GDM1 (cell line): ENCODE data around the gene PPA2.

Experiments
- DNase-seq: peaks from one replicate; lab custom pipeline; 2025; lab: John Stamatoyannopoulos, UW

Gene PPA2

DNA sequence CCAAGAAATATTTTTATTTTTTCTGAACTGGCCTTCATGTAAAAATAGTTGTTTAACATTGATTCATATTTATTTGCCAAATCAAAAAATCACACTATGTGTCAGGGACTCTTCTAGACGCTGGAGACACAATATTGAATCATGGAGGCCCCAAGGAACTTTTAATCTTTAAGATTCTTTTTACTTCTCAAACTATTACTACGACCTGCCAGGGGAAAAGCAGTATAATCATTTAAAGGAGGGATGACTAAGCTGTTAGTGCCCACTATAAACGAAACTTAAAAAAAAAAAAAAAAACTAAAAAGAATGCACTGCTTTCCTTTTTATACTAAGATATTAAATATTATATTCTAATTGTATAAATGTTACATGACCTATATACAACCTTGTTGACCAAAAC is 84.7 kb downstream of the PPA2 start:
- DNase-seq = no peak

- DNase-seq = no peak
Measured at GRCh38 chr4:105387466-105387865, 86.4 kb downstream of the PPA2 start.

- no peak for DNase-seq
Measured at GRCh38 chr4:105386012-105386411, 87.8 kb downstream of the PPA2 start.

- DNase-seq = no peak
Measured at GRCh38 chr4:105374071-105374470, 99.8 kb downstream of the PPA2 start.

- DNase-seq = no peak
Measured at GRCh38 chr4:105373324-105373723, 100.5 kb downstream of the PPA2 start.

GRCh38 chr4:105369988-105370387 is 103.9 kb downstream of the PPA2 start:
- DNase-seq = no peak

DNA sequence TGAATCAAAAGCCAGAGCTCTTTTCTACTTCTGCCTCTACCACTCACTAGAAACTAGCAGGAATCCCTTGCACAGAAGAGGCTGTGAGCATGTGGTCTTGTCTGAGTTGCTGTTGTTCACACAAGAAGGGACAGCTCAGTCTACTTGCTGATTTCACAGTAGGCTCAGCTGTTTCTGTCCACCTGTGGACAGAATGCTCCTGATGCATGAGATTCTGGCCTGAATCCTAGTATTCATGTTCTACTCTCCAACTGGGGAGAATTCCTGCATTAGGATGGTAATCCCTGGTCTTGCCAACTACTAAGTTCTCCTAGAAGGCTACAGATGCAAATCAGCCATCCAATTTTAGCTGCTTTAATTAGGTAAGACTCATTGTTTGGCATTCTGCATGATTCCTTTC is 112.8 kb downstream of the PPA2 start:
- no peak for DNase-seq

DNA sequence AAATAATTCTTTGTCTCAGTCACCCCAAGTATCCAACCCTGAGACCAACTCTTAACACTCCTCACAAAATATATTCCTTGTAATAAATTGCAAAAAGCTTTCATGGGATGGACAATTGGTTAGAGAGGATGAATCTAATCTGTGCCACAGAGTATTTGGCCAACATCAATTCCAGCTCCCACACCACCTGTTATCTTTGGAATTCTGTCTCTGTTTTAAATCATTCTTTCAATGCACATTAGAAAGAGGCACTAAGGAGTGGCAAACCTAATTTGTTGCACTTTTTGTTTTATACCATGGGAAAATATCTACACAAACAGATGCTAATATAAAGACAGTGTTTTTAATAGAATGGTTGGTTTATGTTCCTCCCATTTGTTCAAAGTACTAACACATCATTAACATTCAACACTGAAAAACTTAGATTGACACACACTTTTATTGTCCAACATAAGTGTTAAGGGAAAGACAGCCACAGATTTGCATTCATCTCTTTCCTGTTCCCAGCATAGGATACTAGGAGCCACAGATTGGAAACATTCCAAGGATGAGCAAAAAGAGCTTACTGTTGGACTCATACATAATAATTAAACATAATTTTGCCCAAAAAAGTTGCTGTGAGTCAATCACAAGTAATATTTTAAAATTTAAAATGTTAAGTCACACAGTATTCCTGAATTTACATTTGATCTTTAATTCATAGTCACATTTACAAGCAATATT is 116.4 kb downstream of the PPA2 start:
- DNase-seq = no peak

DNA sequence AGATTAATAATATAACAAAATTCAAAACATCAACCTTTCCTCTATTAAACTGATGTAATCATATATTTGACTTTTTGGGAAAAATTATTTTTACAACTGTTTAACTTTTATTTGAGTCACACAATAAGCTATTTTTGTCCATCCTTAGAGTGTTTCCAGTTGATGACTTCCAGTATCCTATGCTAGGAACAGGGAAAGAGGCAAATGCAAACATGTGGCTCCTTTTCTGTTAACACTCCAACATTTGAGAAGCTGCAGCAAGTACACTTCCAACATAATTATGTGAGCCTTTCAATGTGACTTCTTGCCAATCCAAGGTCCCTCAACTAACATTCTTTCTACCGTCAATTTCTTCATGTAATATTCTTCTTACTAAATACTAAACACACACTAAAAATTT is 117.7 kb downstream of the PPA2 start:
- DNase-seq = no peak

GRCh38 chr4:105352826-105353225 is 121.0 kb downstream of the PPA2 start:
- DNase-seq = no peak

DNA sequence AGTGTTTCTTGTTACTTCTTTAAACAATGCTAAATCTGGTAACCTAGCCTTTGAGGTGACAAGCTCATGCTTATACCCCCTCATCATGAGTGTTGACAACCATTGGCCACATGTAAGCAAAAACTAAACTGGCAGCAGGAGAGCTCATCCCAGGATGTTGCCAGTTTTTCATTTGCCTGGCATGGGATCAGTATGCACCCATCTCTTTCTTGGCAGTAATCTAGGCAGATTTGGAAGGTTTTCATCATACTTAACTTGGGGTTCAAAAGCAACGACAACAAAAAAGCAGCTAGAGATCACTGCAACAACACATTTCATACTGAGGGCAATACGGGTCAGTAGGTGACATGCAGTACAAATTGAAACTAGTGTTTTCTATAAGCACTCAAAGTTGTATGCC is 122.0 kb downstream of the PPA2 start:
- DNase-seq = no peak

GRCh38 chr4:105350859-105351490 is 122.9 kb downstream of the PPA2 start:
- no peak for DNase-seq

DNA sequence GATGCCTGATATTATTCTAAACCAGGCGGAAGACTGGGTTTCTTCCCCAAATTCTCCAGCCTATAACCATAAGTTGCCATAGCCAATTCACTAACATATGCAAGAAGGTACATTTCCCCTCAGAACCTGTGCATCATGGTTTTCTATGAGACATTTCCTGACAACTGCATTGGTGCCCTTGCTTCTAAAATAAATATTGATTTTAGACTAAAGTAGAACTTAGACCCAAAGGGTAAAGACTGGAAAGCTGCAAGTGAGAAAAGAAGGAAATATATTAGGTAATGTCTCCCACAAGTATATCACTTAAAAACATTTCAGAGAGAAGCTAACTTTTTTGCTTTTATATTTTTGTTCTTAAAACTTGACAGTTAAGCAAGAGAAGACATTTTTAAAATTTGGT is 125.1 kb downstream of the PPA2 start:
- DNase-seq = no peak

- DNase-seq = no peak
Measured at GRCh38 chr4:105346869-105347268, 127.0 kb downstream of the PPA2 start.

GRCh38 chr4:105345838-105346237 is 128.0 kb downstream of the PPA2 start:
- DNase-seq = no peak

DNA sequence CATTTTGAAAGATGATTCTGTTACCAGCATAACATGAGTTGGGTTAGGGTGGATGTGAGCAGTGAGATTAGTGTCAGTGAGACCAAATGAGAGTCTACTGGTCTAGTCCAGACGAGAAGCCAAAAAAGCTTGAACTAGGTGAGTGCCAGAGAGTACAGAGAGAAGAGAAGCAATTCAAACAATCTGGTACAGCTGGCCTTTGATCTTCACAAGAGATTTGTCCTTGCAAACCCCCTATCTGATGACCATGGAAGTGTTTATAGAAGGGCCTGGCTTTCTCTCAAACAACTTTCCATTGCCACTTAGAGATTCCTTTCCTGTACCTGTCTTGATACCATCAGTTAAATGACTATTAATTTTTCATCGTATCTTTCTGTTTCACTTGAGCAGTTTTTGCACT is 128.5 kb downstream of the PPA2 start:
- no peak for DNase-seq

DNA sequence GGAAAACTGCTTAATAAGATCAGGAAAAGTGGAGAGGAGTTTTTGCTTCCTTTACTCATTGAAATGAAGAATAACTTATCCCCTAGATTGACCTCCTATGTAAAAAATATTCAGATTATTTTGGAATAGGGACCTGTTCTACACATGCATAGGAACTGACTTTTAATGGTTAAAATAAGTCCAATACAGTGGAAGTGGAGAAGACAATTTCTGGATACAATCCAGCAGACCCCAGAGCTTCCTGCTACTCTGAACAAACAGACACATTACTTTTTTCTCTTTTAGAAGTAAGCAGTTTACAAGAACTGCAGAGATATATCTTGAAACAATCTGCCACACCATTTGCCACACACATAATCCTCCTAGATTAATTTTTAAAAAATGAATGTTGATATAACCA is 129.7 kb downstream of the PPA2 start:
- DNase-seq = no peak

GRCh38 chr4:105343146-105343931 is 130.5 kb downstream of the PPA2 start:
- DNase-seq = no peak

DNA sequence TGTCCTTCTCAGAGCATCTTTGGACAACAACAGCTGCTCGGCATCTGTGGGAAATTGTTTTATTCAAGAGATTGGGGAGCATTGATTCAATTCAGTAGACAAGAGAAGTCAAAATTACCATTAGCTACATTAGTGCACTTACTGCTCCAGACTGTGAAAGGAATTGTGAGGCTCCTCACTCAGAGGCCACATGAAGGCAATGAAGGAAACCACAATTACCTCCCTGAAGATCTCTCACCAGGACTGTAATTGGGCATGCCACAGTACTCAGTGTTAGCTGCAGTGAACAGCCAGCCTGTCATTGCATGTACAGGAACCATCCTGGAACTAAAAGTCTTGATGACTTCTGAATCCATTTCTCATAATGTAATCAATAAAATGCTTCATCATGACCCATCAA is 144.8 kb downstream of the PPA2 start:
- no peak for DNase-seq

GRCh38 chr4:105327956-105328355 is 145.9 kb downstream of the PPA2 start:
- DNase-seq = no peak

DNA sequence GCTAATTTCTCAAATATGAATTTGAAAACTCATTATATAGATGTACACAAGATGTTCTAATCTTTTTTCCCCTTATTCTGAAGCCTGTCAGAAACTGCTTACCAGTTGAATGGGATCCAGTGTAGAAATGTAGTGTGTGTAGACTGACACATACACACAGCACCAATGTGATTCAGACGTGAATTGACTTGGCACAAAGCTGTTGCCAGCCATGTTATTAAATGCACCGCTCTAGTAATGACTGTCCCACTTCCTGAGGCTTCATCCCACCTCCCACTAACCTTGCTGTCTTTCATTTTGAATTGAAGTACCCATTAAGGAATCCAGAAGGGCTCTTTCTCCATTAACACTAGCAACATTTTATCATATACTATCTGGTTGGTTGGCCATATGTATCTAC is 146.6 kb downstream of the PPA2 start:
- no peak for DNase-seq
